Activated CD8-positive, alpha-beta T cell treated with anti-CD3 and anti-CD28 coated beads for 36 hours (primary cell): ENCODE data around the gene TMEM63A. TPM values are rescaled to one million over a fixed set of nuclear protein-coding genes. Genes with fewer than 3 reads are reported as not detected.
A peak's percentile ranks its signal among the peaks of the same experiment; 100 is the strongest.

Experiments used
- ATAC-seq: fragments of 200-7000 bp; cut with Tn5 transposase; one replicate; pipeline ENCODE4 v1.10.0; 2021; ENCODE audit warnings: mild to moderate bottlenecking, moderate library complexity
- CTCF ChIA-PET: fragments of 350-600 bp; sonication (Branson Sonifier 250); formaldehyde crosslinking; loops from one replicate; lab custom pipeline; 2021; ENCODE audit warnings: antibody characterized with exemption; lab: Charles Lee
- POLR2A ChIA-PET: fragments of 350-600 bp; sonication (Branson Sonifier 250); formaldehyde crosslinking; loops from one replicate; lab custom pipeline; 2021; ENCODE audit warnings: antibody characterized with exemption; lab: Charles Lee
- DNase-seq: peaks from one replicate; pipeline ENCODE4 v3.0.0-alpha.2; 2020
- H3K27ac Mint-ChIP-seq: one replicate; pipeline ENCODE4 v1.8.0; 2021; ENCODE audit warnings: mild to moderate bottlenecking, mixed read lengths
- H3K27me3 Mint-ChIP-seq: one replicate; pipeline ENCODE4 v1.8.0; 2021; ENCODE audit warnings: mixed read lengths
- H3K36me3 Mint-ChIP-seq: one replicate; pipeline ENCODE4 v1.8.0; 2021; ENCODE audit warnings: low read depth, mixed read lengths
- H3K4me1 Mint-ChIP-seq: one replicate; pipeline ENCODE4 v1.8.0; 2021; ENCODE audit warnings: low read depth, mixed read lengths
- H3K4me3 Mint-ChIP-seq: one replicate; pipeline ENCODE4 v1.8.0; 2021; ENCODE audit warnings: mild to moderate bottlenecking, moderate library complexity, mixed read lengths
- H3K9me3 Mint-ChIP-seq: one replicate; pipeline ENCODE4 v1.8.0; 2021; ENCODE audit warnings: mixed read lengths
- CTCF ChIP-seq: fragments of 200-600 bp; IDR thresholded peaks from one replicate; pipeline ENCODE4 v1.8.0; 2022; ENCODE audit warnings: antibody characterized with exemption, mild to moderate bottlenecking
- intact Hi-C: fragments of 100-400 bp; cut with micrococcal nuclease; formaldehyde crosslinking; loops from one replicate; pipeline ENCODE4 v1.10.0; 2022
- total RNA-seq, 2 experiments: library from RNA; stranded (reverse); gene quantifications; one replicate each; pipeline ENCODE4 v1.2.3, GENCODE V29; 2021

The TMEM63A gene
- total RNA-seq, 2 experiments from 2014 or later, result 51.4 to 54.6 TPM

GRCh38 chr1:225883616-225884265 is 1.6 kb upstream of the TMEM63A start:
- POLR2A ChIA-PET, result interaction anchor here (0.9 to 5.3 kb wide), 6 partner anchors 14 to 106 kb away, joined by 3 to 35 read pairs (median 19); partner anchors contain the start of genes PYCR2 and SRP9
- TF ChIP-seq CTCF, result no peak
- Mint-ChIP-seq H3K36me3 (peaks cover 2% of the 10 kb centered on the region), H3K9me3 (no peaks in the 10 kb centered on the region), H3K4me1 (peaks cover 36% of the 10 kb centered on the region), H3K27me3 (no peaks in the 10 kb centered on the region), H3K4me3 (peak overlapping the region; percentile 76), H3K27ac (peak overlapping the region; percentile 75)
- DNase-seq (no peak), ATAC-seq (no peak)
- CTCF ChIA-PET, result interaction anchor here (0.7 to 4.7 kb wide), 7 partner anchors 10 to 181 kb away, joined by 3 to 32 read pairs (median 5); no protein-coding TSS in a partner anchor
- intact Hi-C loops, result no loop called here

GRCh38 chr1:225882694-225883615 is 775 bp upstream of the TMEM63A start:
- ATAC-seq (peak; percentile 37), DNase-seq (peak; percentile 54)
- Mint-ChIP-seq H3K27ac (peak overlapping the region; percentile 84), H3K4me1 (peaks cover 42% of the 10 kb centered on the region), H3K36me3 (peaks cover 2% of the 10 kb centered on the region), H3K9me3 (no peaks in the 10 kb centered on the region), H3K4me3 (peak overlapping the region; percentile 76), H3K27me3 (no peaks in the 10 kb centered on the region)
- ChIA-PET POLR2A (interaction anchor here (0.6 to 5.3 kb wide), 19 partner anchors 9 to 438 kb away, joined by 3 to 35 read pairs (median 4); partner anchors contain the start of genes EPHX1, PYCR2 and SRP9), CTCF (interaction anchor here (0.7 to 5.6 kb wide), 13 partner anchors 10 to 415 kb away, joined by 3 to 32 read pairs (median 5); partner anchors contain the start of gene SRP9)
- no peak for TF ChIP-seq CTCF
- intact Hi-C loops, result no loop called here

GRCh38 chr1:225881081-225881958 is 860 bp downstream of the TMEM63A start:
- Mint-ChIP-seq H3K4me3 (peak overlapping the region; percentile 76), H3K27ac (peak overlapping the region; percentile 88), H3K9me3 (no peaks in the 10 kb centered on the region), H3K4me1 (peaks cover 56% of the 10 kb centered on the region), H3K36me3 (peaks cover 14% of the 10 kb centered on the region), H3K27me3 (no peaks in the 10 kb centered on the region)
- POLR2A ChIA-PET, result interaction anchor here (0.9 to 5.3 kb wide), 15 partner anchors 9 to 436 kb away, joined by 3 to 35 read pairs (median 4); partner anchors contain the start of genes PYCR2 and SRP9
- TF ChIP-seq CTCF, result no peak
- intact Hi-C loops, result no loop called here
- ATAC-seq (peak; percentile 55), DNase-seq (peak; percentile 73)
- CTCF ChIA-PET, result interaction anchor here (0.7 to 5.6 kb wide), 10 partner anchors 10 to 413 kb away, joined by 3 to 32 read pairs (median 6); partner anchors contain the start of gene SRP9

GRCh38 chr1:225880636-225881035 is 1.5 kb downstream of the TMEM63A start:
- Mint-ChIP-seq H3K4me1 (peaks cover 62% of the 10 kb centered on the region), H3K36me3 (peaks cover 18% of the 10 kb centered on the region), H3K27ac (peak overlapping the region; percentile 88), H3K4me3 (peak overlapping the region; percentile 76), H3K27me3 (no peaks in the 10 kb centered on the region), H3K9me3 (no peaks in the 10 kb centered on the region)
- DNase-seq, result no peak
- ChIA-PET POLR2A (interaction anchor here (0.8 to 5.3 kb wide), 8 partner anchors 9 to 54 kb away, joined by 3 to 35 read pairs (median 12); partner anchors contain the start of gene PYCR2), CTCF (interaction anchor here (1.0 to 5.6 kb wide), 7 partner anchors 10 to 400 kb away, joined by 3 to 32 read pairs (median 10); partner anchors contain the start of gene SRP9)
- TF ChIP-seq CTCF, result no peak
- intact Hi-C loops, result no loop called here
- ATAC-seq, result no peak
